ENCODE data around the gene ESCO1. TPM values are rescaled to one million over a fixed set of nuclear protein-coding genes. Genes with fewer than 3 reads are reported as not detected.
A peak's percentile ranks its signal among the peaks of the same experiment; 100 is the strongest.

The ESCO1 gene
- total RNA-seq, 1 donor from 2014 or later, result 22.8 TPM

GRCh38 chr18:21496277-21496835, 104.1 kb downstream of the ESCO1 start:
- Mint-ChIP-seq H3K4me3 (ENCODE audit: low read depth) (no peak overlapping the region), H3K4me1 (ENCODE audit: low read depth) (no peaks in the 10 kb centered on the region), H3K27ac (no peak overlapping the region), H3K27me3 (no peaks in the 10 kb centered on the region), H3K9me3 (ENCODE audit: low read depth) (no peaks in the 10 kb centered on the region), H3K36me3 (ENCODE audit: insufficient read depth) (no peaks in the 10 kb centered on the region)
- TF ChIP-seq CTCF (IDR thresholded peaks at IDR 0.05; ENCODE audit: unreplicated experiment), result no peak
- DNase-seq (ENCODE audit: low spot score, unreplicated experiment), result no peak

- Mint-ChIP-seq H3K36me3 (ENCODE audit: insufficient read depth) (no peaks in the 10 kb centered on the region), H3K27me3 (no peaks in the 10 kb centered on the region), H3K9me3 (ENCODE audit: low read depth) (no peaks in the 10 kb centered on the region), H3K4me3 (ENCODE audit: low read depth) (no peak overlapping the region), H3K27ac (no peak overlapping the region), H3K4me1 (ENCODE audit: low read depth) (no peaks in the 10 kb centered on the region)
- TF ChIP-seq CTCF (IDR thresholded peaks at IDR 0.05; ENCODE audit: unreplicated experiment), result no peak
- DNase-seq (ENCODE audit: low spot score, unreplicated experiment), result no peak
These were observed 109.8 kb downstream of the ESCO1 start for GRCh38 chr18:21490748-21491147.

GRCh38 chr18:21489919-21490495, 110.5 kb downstream of the ESCO1 start:
- DNase-seq (ENCODE audit: low spot score, unreplicated experiment), result no peak
- H3K36me3 Mint-ChIP-seq (ENCODE audit: insufficient read depth), result no peaks in the 10 kb centered on the region
- no peak for TF ChIP-seq CTCF (IDR thresholded peaks at IDR 0.05; ENCODE audit: unreplicated experiment)
- H3K4me1 Mint-ChIP-seq (ENCODE audit: low read depth), result peaks cover 2% of the 10 kb centered on the region
- H3K4me3 Mint-ChIP-seq (ENCODE audit: low read depth), result no peak overlapping the region
- no peak overlapping the region for H3K27ac Mint-ChIP-seq
- H3K9me3 Mint-ChIP-seq (ENCODE audit: low read depth), result no peaks in the 10 kb centered on the region
- H3K27me3 Mint-ChIP-seq, result no peaks in the 10 kb centered on the region

- H3K4me3 Mint-ChIP-seq (ENCODE audit: low read depth), result no peak overlapping the region
- H3K4me1 Mint-ChIP-seq (ENCODE audit: low read depth), result peaks cover 4% of the 10 kb centered on the region
- no peaks in the 10 kb centered on the region for H3K27me3 Mint-ChIP-seq
- H3K27ac Mint-ChIP-seq, result no peak overlapping the region
- DNase-seq (ENCODE audit: low spot score, unreplicated experiment), result no peak
- TF ChIP-seq CTCF (IDR thresholded peaks at IDR 0.05; ENCODE audit: unreplicated experiment), result peak; percentile 84
- no peaks in the 10 kb centered on the region for H3K36me3 Mint-ChIP-seq (ENCODE audit: insufficient read depth)
- no peaks in the 10 kb centered on the region for H3K9me3 Mint-ChIP-seq (ENCODE audit: low read depth)
These were observed 111.3 kb downstream of the ESCO1 start for GRCh38 chr18:21489119-21489750.

- H3K9me3 Mint-ChIP-seq (ENCODE audit: low read depth), result no peaks in the 10 kb centered on the region
- H3K4me3 Mint-ChIP-seq (ENCODE audit: low read depth), result no peak overlapping the region
- peaks cover 6% of the 10 kb centered on the region for H3K4me1 Mint-ChIP-seq (ENCODE audit: low read depth)
- H3K27ac Mint-ChIP-seq, result no peak overlapping the region
- peaks cover under 1% of the 10 kb centered on the region for H3K36me3 Mint-ChIP-seq (ENCODE audit: insufficient read depth)
- DNase-seq (ENCODE audit: low spot score, unreplicated experiment), result no peak
- H3K27me3 Mint-ChIP-seq, result no peaks in the 10 kb centered on the region
- TF ChIP-seq CTCF (IDR thresholded peaks at IDR 0.05; ENCODE audit: unreplicated experiment), result no peak
These were observed 113.5 kb downstream of the ESCO1 start for GRCh38 chr18:21486905-21487437.

Measured in progenitor cell of endocrine pancreas (in vitro differentiated cells).